ENCODE data around the gene LSMEM2. TPM values are rescaled to one million over a fixed set of nuclear protein-coding genes. Genes with fewer than 3 reads are reported as not detected.

The LSMEM2 gene
- total and polyA plus RNA-seq, 2 of the 8 experiments (the other 6 are each of a cell fraction or from before 2014, with no cell fraction given), result 0.58 to 0.68 TPM

DNA sequence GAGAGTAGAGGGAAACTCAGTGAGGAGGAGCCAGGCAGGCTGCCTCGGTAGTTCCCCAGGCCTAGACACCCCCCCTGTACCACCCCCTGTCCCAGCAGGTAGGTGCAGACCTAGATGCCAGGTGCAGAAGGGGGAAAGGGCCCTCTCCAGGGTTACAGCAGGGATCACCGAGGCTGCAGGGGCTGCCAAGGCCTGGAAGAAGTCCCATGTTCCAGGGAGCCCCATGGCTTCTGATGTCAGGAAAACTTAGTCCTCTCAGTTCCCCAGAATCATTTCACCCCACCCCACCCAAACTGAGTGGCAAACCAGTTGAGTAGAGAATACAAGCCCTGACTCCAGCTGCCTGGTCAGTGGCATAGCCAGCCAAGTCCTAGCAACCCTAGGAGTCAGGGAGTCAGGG, 17.4 kb upstream of the LSMEM2 start:
- FAIRE-seq, result no peak
- Histone ChIP-seq H2BK5ac (ENCODE audit: low read depth, low read length) (no peak overlapping the region), H3K56ac (replicated peaks; ENCODE audit: insufficient read length, low read depth, low read length) (no peak overlapping the region), H3K23ac (ENCODE audit: insufficient read length) (no peak overlapping the region), H4K20me1 (replicated peaks in 1 of 2; ENCODE audit: control insufficient read depth in 1 of 2, insufficient read depth in 2 of 2, low read length in 2 of 2) (peaks cover 2 to 7% of the 10 kb centered on the region in 2 experiments), H3K18ac (ENCODE audit: extremely low read depth, low read length) (no peak overlapping the region), H3K4me2 (ENCODE audit: insufficient read depth in 1 of 2, low read depth in 2 of 2, low read length in 2 of 2) (no peak overlapping the region), H3K4me1 (replicated peaks in 1 of 4; ENCODE audit: control insufficient read depth in 3 of 4, insufficient read depth in 4 of 4, low read length in 3 of 4) (peaks cover 0 to 38% (median 29%) of the 10 kb centered on the region in 4 experiments; a peak in 6 of 7 replicates), H4K5ac (ENCODE audit: insufficient read length, low read depth, low read length) (no peak overlapping the region), H2AFZ (ENCODE audit: low read length) (no peak overlapping the region), H3K27ac (ENCODE audit: low read depth, low read length) (no peak overlapping the region), H4K91ac (replicated peaks; ENCODE audit: insufficient read length, low read length) (peak overlapping the region; percentile 5), H4K8ac (ENCODE audit: extremely low read depth, insufficient read depth, low read length) (peak overlapping the region; percentile 20), H3K4ac (replicated peaks; ENCODE audit: insufficient read length, low read depth, low read length) (no peak overlapping the region), H2BK20ac (ENCODE audit: low read length) (0 out of 2 replicates have a peak overlapping the region, but pooled peaks have one; percentile 61), H3K79me2 (ENCODE audit: control insufficient read depth in 1 of 2, insufficient read depth in 2 of 2, low read length in 2 of 2) (no peaks in the 10 kb centered on the region), H3K4me3 (ENCODE audit: extremely low read depth in 1 of 4, insufficient read depth in 2 of 4, low read depth in 3 of 4, low read length in 4 of 4) (no peak overlapping the region), H2BK12ac (ENCODE audit: low read depth, low read length) (peak overlapping the region; percentile 43; the same call in 1 of the 2 replicates), H3K14ac (ENCODE audit: insufficient read length) (no peak overlapping the region), H2BK15ac (ENCODE audit: low read length) (no peak overlapping the region), H3K27me3 (replicated peaks in 1 of 4; ENCODE audit: control insufficient read depth in 3 of 4, extremely low read depth in 1 of 4, insufficient read depth in 3 of 4, low read length in 3 of 4) (no peaks in the 10 kb centered on the region; a peak in 1 of 7 replicates), H2BK120ac (replicated peaks; ENCODE audit: low read depth, low read length) (no peak overlapping the region), H3K9ac (replicated peaks in 1 of 4; ENCODE audit: extremely low read depth in 1 of 4, low read depth in 3 of 4, low read length in 3 of 4) (no peak overlapping the region), H3K36me3 (ENCODE audit: control insufficient read depth in 2 of 4, insufficient read depth in 4 of 4, low read length in 3 of 4) (peaks cover 8 to 18% (median 12%) of the 10 kb centered on the region in 4 experiments; a peak in 6 of 8 replicates), H3K9me3 (ENCODE audit: insufficient read depth in 2 of 2, low read depth in 1 of 2, low read length in 1 of 2) (no peaks in the 10 kb centered on the region), H2AK5ac (ENCODE audit: low read depth, low read length) (peak overlapping the region; percentile 28; the same call in 1 of the 2 replicates), H3K79me1 (ENCODE audit: low read depth, low read length) (no peaks in the 10 kb centered on the region), H3K23me2 (ENCODE audit: low read depth, low read length) (peaks cover 2% of the 10 kb centered on the region; the same call in 1 of the 2 replicates)
- 75% methylated on average over 1 of the region's 2 CpGs; no CpG with 5 or more reads in 1 of the 2 experiments for WGBS, 2 experiments (ENCODE audit: extremely low coverage in 1 of 2, insufficient coverage in 1 of 2, insufficient read length in 1 of 2, insufficient replicate concordance in 2 of 2, low coverage in 1 of 2, low lambda C conversion rate in 2 of 2, missing lambda C conversion rate in 1 of 2)
- TF ChIP-seq ASH2L (IDR thresholded peaks at IDR 0.05; ENCODE audit: low read length) (no peak), POLR2AphosphoS5 (IDR thresholded peaks at IDR 0.05; ENCODE audit: low read depth, low read length) (0 out of 2 replicates have a peak, but pooled peaks have one; percentile 15)
- ChIA-PET POLR2A (ENCODE audit: partially characterized antibody) (interaction anchor here (0.8 to 4.3 kb wide), 8 partner anchors 9 to 67 kb away, joined by 3 to 35 read pairs (median 5); partner anchors contain the start of genes HYAL3, NAA80 and SEMA3B), CTCF (ENCODE audit: partially characterized antibody) (interaction anchor here (2.4 to 53.5 kb wide), 6 partner anchors 8 to 68 kb away, joined by 7 to 2149 read pairs (median 146); partner anchors contain the start of genes GNAI2, GNAT1, HYAL2 and LSMEM2)
- DNase-seq (ENCODE audit: low read depth in 1 of 2, low spot score in 2 of 2), result no peak
